Astrocyte (in vitro differentiated cells and primary cell): Measurements from ENCODE around the gene LRRTM4.

Experiments
- CTCF ChIP-seq: IDR thresholded peaks from 2 replicates; pipeline ENCODE4 v1.5.1; 2011; ENCODE audit warnings: low read depth, mild to moderate bottlenecking, inconsistent platforms, low read length, moderate library complexity; ENCODE audit not compliant: insufficient read depth
- EZH2 ChIP-seq: IDR thresholded peaks from 2 replicates; pipeline ENCODE4 v1.6.1; 2012; ENCODE audit warnings: mild to moderate bottlenecking, low read length, inconsistent platforms; ENCODE audit not compliant: insufficient read depth

GRCh38 chr2:76839826-76840225, 682.4 kb downstream of the LRRTM4 start:
- no peak for TF ChIP-seq CTCF
- no peak for TF ChIP-seq EZH2
